ENCODE data around the gene RASEF.

RASEF gene

GRCh38 chr9:83056911-83057310 lies 6.0 kb downstream of the RASEF start:
- DNase-seq (ENCODE audit: low read depth in 2 of 2) = no peak

GRCh38 chr9:83056174-83056573 lies 6.8 kb downstream of the RASEF start:
- no peak for DNase-seq (ENCODE audit: low read depth in 2 of 2)

DNA sequence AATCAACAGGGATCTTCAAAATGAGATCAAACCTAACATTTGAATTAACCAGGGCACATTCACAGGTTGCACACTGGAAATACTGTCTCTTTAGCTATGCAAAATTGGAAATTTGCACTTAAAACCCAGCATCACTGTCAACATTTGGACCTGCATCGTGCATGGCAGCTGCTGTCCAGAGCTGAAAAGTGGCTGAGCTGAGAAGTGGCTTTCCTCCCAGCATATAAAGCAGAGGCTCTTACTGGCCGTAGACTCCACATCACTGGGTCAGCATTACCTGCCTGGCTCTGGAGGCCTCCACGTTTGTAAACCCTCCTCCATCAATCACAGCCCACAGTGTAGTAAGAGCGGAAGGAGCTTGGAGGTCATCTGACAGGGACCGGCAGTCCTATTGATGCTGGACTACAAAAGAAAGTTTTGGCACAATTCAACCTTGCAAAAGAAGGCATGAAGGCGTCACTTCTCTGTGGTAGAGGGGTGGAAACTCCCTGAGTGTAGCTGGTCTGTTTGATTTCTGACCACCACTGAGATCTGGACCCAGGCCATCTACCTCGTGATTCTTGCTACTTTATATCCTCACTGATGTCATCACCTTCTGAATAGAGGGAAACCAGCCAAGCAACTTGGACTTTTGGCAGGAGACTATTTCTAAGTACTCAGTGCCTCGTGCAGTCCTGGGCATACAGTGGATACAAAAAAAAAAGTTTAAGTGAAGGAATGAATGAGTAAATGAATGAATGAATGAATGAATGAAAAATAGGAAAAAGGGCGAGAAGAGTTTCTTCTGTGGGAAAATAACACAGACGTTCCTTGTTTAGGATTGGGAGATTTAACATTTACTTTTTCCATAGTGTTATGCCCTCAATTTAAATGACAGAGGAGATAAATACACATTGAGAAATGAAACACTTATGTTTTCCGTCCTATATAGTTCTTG lies 14.8 kb downstream of the RASEF start:
- DNase-seq (ENCODE audit: low read depth in 2 of 2) = no peak

DNA sequence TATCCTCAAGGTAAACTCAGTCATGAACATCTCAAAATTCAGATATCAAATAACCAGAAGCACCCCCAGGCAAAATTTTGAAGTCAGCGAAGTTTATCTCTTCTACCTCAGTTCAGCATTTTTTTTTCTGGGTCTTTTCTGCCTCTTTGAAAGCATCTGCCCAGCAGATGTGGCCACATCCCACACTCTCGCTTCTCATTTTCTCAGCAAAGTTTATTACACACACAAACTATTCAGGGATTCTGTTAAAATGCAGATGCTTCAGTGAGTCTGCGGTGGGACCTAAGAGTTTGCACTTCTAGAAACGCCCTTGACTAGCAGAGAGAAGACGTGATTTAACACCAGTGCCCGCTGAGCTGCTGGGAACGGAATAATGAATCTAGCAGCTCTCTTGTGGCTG lies 19.3 kb downstream of the RASEF start:
- DNase-seq (ENCODE audit: low read depth in 2 of 2) = no peak

- no peak for DNase-seq (ENCODE audit: low read depth in 2 of 2)
Observed at GRCh38 chr9:83041771-83042170, 21.2 kb downstream of the RASEF start.

DNA sequence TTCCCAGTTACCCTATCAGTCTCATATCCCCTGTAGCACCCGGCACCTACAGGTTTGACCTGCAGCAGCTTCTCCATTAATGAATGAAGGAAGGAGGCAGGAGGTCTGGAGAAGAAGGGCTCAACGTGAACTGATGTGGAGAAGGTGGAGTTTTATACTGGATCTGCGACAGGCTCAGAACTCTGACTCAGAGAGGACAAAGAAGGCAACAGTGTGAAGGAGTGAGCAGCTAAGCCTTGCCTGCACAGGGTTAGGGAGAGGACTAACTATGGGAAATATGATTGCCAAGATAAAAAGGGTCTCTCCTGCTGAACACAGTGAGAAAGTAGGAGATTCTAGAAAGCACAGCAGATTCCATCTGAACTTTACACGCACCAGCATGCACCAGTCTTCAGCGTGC lies 23.6 kb downstream of the RASEF start:
- DNase-seq (ENCODE audit: low read depth in 2 of 2) = no peak

- no peak for DNase-seq (ENCODE audit: low read depth in 2 of 2)
Observed at GRCh38 chr9:83036043-83036442, 26.9 kb downstream of the RASEF start.

DNA sequence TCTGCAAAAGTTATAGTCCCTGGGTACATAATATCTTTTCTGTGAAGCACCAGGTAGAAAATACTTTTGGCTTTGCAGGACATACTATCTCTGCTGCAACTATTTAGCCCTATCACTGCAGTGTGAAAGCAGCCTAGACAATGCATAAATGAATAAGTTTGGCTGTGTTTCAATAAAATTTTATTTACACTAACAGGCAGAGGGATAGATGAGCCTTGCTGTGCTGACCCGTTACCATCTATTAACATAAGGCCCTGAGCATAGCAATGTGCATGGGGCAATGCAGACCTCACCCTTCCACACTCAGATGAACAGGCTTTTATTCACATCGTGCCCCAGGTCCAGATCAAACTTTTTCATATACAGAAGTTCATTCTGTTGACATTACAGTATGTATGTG lies 27.8 kb downstream of the RASEF start:
- DNase-seq (ENCODE audit: low read depth in 2 of 2) = no peak

GRCh38 chr9:83034587-83034986 lies 28.4 kb downstream of the RASEF start:
- DNase-seq (ENCODE audit: low read depth in 2 of 2) = no peak

DNA sequence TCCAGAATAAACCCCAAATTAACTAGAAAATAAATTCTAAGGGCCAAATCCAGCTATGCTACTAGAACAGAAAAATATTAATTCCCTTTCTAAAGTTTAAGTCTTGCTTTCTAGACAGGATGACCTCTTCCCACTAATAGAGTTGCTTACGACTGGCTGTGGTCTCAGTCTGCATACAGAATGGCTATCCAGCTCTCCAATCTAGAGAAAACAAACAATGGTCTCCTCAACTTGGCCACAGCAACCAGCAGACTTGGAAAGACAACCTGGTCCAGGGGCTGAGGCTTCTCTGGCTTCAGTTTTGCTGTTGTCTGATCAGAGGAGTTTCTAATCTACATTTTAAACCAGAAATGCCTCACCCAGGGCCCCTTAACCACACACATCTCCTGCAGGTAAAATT lies 28.9 kb downstream of the RASEF start:
- DNase-seq (ENCODE audit: low read depth in 2 of 2) = no peak

- DNase-seq (ENCODE audit: low read depth in 2 of 2) = no peak
Observed at GRCh38 chr9:83032065-83032625, 30.8 kb downstream of the RASEF start.

GRCh38 chr9:83030391-83031107 lies 32.4 kb downstream of the RASEF start:
- DNase-seq (ENCODE audit: low read depth in 2 of 2) = no peak

- DNase-seq (ENCODE audit: low read depth in 2 of 2) = no peak
Observed at GRCh38 chr9:83029531-83030137, 33.3 kb downstream of the RASEF start.

DNA sequence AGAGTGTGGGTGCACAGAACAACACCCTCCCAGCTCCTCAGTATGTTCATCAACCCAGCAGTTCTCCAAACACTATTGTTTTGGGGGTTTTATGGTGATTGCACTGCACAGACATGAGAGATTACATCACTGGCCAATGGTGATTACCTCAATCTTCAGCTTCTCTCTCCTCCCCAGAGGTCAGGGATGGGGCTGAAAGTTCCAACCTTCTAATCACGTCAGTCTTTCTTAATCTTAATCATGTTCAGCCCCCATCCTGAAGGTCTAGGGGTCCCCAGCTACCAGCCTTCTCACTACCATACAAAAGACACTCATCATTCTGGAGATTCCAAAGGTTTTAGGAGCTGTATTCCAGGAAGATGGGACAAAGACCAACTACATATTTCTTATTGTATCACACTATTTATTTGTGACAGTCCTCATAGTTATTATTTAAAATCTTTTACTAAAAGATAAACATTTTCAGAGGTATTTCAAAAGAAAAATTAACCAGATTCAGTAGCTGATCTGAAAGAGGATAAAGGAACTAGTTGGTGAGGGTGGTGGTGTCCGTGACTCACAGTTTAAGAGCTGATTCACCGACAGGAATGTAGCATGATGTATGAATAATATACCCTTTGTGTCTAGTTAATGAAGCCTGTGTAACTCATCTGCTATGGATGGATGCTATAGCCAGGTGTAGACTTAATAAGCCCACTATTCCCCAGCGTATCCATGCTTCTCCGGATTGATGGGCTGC lies 35.6 kb downstream of the RASEF start:
- no peak for DNase-seq (ENCODE audit: low read depth in 2 of 2)

DNA sequence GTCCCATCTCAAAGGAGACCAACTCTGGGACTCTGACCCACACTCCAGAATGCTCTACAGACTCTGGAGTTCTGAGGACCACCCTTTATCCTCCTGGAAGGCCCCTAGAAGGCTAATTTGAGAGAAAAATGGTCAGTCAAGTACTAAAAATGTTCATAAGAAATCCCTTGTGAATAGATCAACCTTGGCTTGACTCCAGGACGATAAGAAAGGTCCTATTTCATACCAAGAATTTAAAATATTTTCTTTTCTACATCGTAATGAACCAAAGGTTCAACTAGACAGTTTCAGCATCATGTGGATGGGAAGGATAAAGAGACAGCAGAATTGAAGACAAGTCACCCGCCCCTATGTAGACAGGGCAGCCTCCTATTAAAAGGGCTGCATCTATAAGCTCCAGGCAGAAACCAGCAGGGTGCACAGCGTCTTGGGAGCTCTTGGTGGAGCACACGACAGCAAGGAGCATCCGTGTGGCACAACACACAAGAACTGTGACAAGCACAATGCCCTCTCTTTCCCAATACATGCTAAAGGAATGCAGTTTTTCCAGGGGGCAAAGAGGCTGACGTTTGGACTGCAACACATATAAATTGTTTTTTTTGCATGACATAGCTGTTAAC lies 38.3 kb downstream of the RASEF start:
- DNase-seq (ENCODE audit: low read depth in 2 of 2) = no peak

GRCh38 chr9:83023151-83023550 lies 39.8 kb downstream of the RASEF start:
- no peak for DNase-seq (ENCODE audit: low read depth in 2 of 2)

DNA sequence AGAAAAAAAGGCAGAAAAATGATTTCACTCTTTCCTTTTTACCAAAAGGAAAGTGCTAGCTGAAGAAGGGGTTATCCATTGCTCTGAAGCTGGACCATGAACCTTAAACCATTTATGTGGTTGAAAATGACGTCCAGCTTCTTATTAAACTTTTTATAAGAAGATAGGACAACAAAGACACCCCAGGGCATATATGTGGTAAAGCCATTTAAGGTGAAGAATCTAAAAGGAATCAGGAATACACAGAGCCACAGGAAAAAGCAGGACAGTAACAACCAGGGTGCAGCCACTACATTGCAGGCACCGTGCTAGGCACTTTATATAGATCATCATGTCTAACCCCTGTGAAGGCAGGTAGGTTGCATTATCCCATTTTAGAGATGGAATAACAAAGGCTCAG lies 42.1 kb downstream of the RASEF start:
- no peak for DNase-seq (ENCODE audit: low read depth in 2 of 2)

DNA sequence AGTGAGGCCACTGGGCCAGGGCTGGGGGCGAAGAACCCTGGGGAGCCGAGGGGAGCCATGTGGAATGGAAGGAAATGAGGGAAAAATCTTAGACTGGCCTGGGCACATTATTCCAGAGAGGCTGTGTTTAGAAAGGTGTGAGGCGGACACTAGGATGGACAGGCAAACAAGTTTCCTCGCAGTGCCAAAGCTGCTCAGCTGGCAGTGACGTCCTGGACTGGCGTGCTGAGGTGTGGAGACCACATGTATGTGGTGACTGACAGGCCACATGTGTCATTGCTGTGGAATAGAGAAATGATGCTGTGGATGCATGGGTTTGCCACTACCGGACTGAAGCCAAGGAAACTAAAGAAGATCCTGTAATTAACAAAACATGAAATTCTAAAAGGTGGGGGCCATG lies 42.6 kb downstream of the RASEF start:
- no peak for DNase-seq (ENCODE audit: low read depth in 2 of 2)

GRCh38 chr9:83019246-83019645 lies 43.7 kb downstream of the RASEF start:
- no peak for DNase-seq (ENCODE audit: low read depth in 2 of 2)

- DNase-seq (ENCODE audit: low read depth in 2 of 2) = no peak
Observed at GRCh38 chr9:83015897-83016296, 47.0 kb downstream of the RASEF start.

Data from stimulated activated CD8-positive, alpha-beta memory T cell treated with anti-CD3 and anti-CD28 coated beads, Interleukin-15, amount 100 ng/mL, for 48 hours (primary cell).